NB4 (cell line): ENCODE results near the gene AK2.

Experiments used
- DNase-seq: peaks from one replicate; pipeline ENCODE4 v3.0.0; 2010; ENCODE audit warnings: low read depth
- H3K4me3 ChIP-seq: one replicate; pipeline ENCODE4 v1.5.1; 2011; ENCODE audit warnings: mild to moderate bottlenecking, low read depth, low read length, moderate library complexity
- MYC ChIP-seq: IDR thresholded peaks from 2 replicates; pipeline ENCODE4 v1.6.1; 2011; ENCODE audit warnings: low read depth, low read length
- POLR2A ChIP-seq: IDR thresholded peaks from 2 replicates; pipeline ENCODE4 v1.6.1; 2011; ENCODE audit warnings: mild to moderate bottlenecking; ENCODE audit not compliant: insufficient read length; ENCODE audit errors: extremely low read depth
- TF ChIP-seq, protein P1 (sequence below): IDR thresholded peaks from one replicate; pipeline ENCODE4 v1.5.1; 2012; ENCODE audit warnings: low read depth, low read length
- TF ChIP-seq, protein P2 (sequence below): IDR thresholded peaks from 2 replicates; pipeline ENCODE4 v1.6.1; 2011; ENCODE audit warnings: low read depth, low read length

The AK2 gene

DNA sequence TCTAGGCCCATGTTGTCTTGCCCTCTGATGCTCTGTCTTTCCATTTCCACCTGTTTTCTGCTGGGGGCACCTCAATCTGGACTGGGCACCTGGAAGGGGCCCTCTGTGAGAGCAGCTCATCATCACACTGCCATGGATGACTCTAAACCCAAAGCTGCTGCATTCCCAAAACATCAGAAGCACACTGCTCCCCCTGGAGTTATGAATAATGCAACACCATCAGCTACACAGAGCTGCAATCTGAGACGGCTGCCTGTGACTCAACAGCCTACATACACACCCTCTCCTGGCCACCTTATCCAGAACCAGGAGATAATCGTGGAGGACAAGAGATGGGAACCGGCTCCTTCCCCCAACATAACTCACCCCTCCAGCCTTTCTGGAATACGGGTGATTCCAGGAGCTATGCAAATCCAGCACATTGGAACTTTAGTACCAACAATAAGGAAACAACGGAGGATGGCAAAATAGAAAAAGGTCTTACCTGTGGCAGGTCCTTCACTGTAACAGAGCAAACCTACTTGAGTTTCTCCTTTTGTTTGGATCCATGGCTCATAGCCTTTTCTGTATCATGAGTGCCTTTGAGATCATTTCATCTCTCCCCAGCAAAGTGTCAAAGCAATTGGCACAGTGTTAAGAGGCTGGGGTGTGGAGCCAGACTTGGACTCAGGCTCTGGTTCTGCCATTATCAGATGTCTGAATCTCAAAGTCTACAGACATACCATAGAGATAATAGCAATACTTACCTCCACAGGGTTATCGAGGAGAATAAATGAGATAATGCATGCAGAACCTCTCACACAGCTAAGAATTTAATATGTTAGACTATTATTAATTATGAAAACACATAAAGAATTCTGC is 29.3 kb downstream of the AK2 start:
- peak; percentile 53 for DNase-seq

DNA sequence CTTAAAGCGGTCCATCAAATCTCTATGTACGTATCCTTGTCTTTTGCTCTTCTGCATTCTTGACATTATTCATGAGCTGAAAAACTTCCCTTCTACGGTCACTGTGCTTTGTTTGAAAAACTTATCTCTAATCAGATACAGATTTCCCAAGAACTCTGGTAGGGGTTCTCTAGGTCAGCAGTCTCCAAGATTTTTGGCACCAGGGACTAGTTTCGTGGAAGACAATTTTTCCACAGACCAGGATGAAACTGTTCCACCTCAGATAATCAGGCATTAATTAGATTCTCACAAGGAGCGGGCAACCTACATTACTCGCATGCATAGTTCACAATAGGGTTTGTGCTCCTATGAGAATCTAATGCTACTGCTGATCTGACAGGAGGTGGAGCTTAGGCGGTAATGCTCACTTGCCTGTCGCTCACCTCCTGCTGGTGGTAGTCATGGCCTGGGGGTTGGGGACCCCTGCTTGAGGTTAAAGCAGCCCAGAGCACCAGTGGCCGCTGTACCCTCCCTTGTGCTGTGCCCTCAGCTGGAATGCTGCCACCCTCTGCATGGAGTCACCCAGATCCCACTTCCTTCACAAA is 30.8 kb downstream of the AK2 start:
- H3K4me3 ChIP-seq: no peak overlapping the region
- DNase-seq: no peak
- TF ChIP-seq, protein P1, sequence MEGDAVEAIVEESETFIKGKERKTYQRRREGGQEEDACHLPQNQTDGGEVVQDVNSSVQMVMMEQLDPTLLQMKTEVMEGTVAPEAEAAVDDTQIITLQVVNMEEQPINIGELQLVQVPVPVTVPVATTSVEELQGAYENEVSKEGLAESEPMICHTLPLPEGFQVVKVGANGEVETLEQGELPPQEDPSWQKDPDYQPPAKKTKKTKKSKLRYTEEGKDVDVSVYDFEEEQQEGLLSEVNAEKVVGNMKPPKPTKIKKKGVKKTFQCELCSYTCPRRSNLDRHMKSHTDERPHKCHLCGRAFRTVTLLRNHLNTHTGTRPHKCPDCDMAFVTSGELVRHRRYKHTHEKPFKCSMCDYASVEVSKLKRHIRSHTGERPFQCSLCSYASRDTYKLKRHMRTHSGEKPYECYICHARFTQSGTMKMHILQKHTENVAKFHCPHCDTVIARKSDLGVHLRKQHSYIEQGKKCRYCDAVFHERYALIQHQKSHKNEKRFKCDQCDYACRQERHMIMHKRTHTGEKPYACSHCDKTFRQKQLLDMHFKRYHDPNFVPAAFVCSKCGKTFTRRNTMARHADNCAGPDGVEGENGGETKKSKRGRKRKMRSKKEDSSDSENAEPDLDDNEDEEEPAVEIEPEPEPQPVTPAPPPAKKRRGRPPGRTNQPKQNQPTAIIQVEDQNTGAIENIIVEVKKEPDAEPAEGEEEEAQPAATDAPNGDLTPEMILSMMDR: no peak
- TF ChIP-seq MYC (no peak), POLR2A (no peak)
- TF ChIP-seq, protein P2, sequence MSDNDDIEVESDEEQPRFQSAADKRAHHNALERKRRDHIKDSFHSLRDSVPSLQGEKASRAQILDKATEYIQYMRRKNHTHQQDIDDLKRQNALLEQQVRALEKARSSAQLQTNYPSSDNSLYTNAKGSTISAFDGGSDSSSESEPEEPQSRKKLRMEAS: no peak

More for the DNA sequence above, 29.3 kb downstream of the AK2 start:
- TF ChIP-seq MYC (no peak), POLR2A (no peak)
- TF ChIP-seq, protein P2: no peak
- TF ChIP-seq, protein P1: no peak
- H3K4me3 ChIP-seq: no peak overlapping the region

DNA sequence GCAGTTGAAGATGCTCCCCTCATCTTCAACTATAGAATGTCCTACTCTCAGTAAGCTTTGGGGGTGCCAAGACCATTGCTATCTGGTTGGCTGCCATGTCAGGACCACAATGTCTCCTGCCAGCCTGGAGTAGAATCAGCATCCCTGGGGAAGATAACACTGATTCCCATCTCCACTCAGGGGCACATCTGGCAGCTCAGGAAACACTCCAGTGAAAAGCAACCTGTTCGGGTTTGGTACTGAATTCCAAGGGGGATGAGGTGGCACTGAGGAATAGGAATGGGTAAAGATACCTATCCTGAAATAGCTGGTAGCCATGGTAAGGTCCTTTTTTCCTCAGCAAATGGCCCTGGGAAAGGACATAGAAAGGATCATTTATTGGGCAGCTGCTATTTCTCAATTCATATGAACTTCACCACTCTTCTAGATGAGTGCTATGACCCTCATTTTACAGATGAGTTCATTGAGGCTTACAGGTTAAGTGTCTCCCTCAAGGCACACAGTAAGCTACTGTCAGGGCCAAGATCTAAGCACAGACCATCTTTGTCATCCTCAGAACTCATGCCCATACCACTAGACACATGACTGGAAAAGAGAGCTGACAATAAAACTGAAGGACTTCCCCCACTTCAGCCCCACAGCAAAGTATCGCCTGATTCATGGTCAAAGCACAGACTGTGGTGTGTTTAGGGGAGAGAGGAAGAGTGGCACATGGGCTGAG is 31.4 kb downstream of the AK2 start:
- no peak overlapping the region for H3K4me3 ChIP-seq
- TF ChIP-seq, protein P1: no peak
- TF ChIP-seq POLR2A: no peak
- no peak for TF ChIP-seq MYC
- TF ChIP-seq, protein P2: no peak
- DNase-seq: no peak

DNA sequence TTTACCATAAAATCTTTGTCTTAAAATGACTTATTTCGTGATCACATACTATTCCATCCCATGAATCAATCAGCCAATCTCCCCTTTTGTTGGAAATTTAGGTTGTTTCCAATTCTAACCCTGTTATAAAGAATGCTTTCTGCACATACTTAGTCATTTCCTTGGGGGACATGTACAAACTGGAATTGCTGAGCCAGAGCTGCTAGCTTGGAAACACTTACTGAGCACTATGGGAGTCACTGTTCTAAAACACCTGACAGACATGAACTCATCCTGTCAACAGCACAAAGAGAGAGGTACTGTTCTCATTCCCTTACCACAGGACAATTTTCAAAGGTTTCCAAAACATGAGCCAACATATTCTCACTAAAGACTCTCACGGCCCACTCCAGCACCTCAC is 32.1 kb downstream of the AK2 start:
- H3K4me3 ChIP-seq: no peak overlapping the region
- no peak for DNase-seq
- TF ChIP-seq, protein P1: no peak
- no peak for TF ChIP-seq POLR2A
- TF ChIP-seq MYC: no peak
- TF ChIP-seq, protein P2: no peak

DNA sequence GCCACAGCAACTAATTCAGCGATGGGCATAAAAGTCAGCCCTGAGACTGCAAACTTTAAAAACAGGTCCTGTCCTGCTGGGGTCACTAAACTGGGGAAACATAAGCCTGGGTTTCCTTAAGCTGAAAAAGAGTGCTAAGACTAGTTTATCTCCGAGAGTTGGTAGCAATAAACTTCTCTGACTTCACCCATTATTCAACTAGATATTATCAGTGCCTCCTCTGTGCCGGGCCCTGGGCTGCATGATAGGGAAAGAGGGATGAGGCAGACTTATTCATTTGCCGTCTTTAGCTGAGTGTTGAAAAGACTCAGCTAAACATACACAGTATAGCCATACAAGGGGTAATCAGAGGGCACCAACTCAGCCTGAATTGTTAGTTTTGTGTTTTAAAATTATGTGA is 33.0 kb downstream of the AK2 start:
- TF ChIP-seq POLR2A (no peak), MYC (no peak)
- TF ChIP-seq, protein P2: no peak
- TF ChIP-seq, protein P1: no peak
- H3K4me3 ChIP-seq: no peak overlapping the region
- DNase-seq: no peak
